Cardiac muscle cell (in vitro differentiated cells and primary cell): ENCODE data around the gene MBD5. TPM values are rescaled to one million over a fixed set of nuclear protein-coding genes. Genes with fewer than 3 reads are reported as not detected.

Source experiments
- DNase-seq, 2 donors: peaks; one replicate each; pipeline versions ENCODE4 v3.0.0 to v3.0.0-alpha.2; 2010 to 2017; ENCODE audit warnings: low read depth in 1 of 2, low spot score in 1 of 2
- H3K27ac ChIP-seq: fragments of 200-600 bp; sonication (generic); 2 replicates; pipeline ENCODE4 v1.5.1; 2016
- H3K27me3 ChIP-seq: fragments of 200-600 bp; sonication (generic); 2 replicates; pipeline ENCODE4 v1.6.0; 2016; ENCODE audit warnings: control low read depth
- H3K36me3 ChIP-seq: fragments of 200-600 bp; sonication (generic); 2 replicates; pipeline ENCODE4 v1.5.1; 2016; ENCODE audit warnings: control low read depth
- H3K4me1 ChIP-seq: fragments of 200-600 bp; sonication (generic); 2 replicates; pipeline ENCODE4 v1.8.1; 2017; ENCODE audit warnings: low read depth, mild to moderate bottlenecking, mixed run types
- H3K4me3 ChIP-seq: fragments of 200-600 bp; sonication (generic); 2 replicates; pipeline ENCODE4 v1.5.1; 2016; ENCODE audit warnings: mild to moderate bottlenecking
- H3K9me3 ChIP-seq: fragments of 200-600 bp; sonication (generic); 2 replicates; pipeline ENCODE4 v1.5.1; 2017; ENCODE audit warnings: low read depth, mild to moderate bottlenecking, control low read depth
- CTCF ChIP-seq: IDR thresholded peaks from 2 replicates; pipeline ENCODE4 v1.5.1; 2012; ENCODE audit warnings: low read depth, mild to moderate bottlenecking, low read length
- polyA plus RNA-seq: library from polyadenylated mRNA; unstranded; fragments of >200 nt; fragmentation: Nextera tagmentation; extraction: Ambion mirVana; gene quantifications from 2 replicates; pipeline ENCODE4 v1.2.1, GENCODE V29; 2016
- total RNA-seq: library from RNA; depleted of rRNA; stranded (reverse); fragments of >200 nt; gene quantifications from 2 replicates; pipeline ENCODE4 v1.2.3, GENCODE V29; 2016

Gene MBD5
- total and polyA plus RNA-seq, 2 experiments from 2014 or later, result 44.5 to 45.6 TPM

DNA sequence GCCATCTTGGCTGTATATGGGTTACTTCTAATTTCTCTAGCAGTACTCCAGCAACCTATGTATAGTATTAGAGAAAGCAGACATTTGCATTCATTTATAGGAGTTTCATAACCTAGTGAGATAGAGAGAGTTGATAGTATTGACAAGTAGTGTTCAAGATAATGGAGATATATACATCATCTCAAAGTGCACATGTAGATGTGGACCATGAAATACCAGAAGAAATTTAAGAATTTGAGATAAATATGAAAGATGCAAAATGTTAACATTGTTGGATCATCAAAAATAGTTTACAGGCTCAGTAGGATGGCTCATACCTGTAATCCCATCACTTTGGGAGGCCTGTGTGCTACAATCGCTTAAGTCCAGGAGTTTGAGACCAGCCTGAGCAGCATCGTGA, 243.0 kb downstream of the MBD5 start:
- Histone ChIP-seq H3K4me3 (no peak overlapping the region), H3K36me3 (no peaks in the 10 kb centered on the region), H3K9me3 (no peaks in the 10 kb centered on the region), H3K4me1 (no peaks in the 10 kb centered on the region), H3K27me3 (no peaks in the 10 kb centered on the region), H3K27ac (no peak overlapping the region)
- no peak for DNase-seq
- TF ChIP-seq CTCF, result no peak

DNA sequence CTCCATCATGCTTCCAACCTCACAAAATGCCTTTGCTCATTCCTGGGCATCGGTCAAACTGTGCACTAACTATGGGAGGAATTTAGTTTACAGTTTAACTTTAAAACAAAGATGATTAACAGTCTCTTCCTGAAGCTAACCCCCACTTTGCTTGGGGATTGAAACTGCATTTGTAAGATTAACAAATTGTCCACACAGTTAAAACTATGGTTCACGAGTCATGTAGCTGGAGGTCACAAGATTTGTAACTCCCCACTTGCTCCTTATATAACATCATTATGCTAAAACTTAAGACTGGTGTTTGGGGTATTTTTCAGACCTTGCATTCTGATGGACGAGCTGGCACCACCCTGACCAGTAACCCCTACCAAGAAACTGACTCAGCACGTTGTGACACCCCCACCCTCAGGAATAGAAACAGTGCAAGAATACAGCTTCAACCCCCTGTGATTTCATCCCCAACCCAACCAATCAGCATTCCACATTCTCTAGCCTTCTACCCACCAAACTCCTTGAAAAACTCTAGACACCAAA, 252.3 kb downstream of the MBD5 start:
- no peak for TF ChIP-seq CTCF
- no peak overlapping the region for H3K27ac ChIP-seq
- no peak for DNase-seq

DNA sequence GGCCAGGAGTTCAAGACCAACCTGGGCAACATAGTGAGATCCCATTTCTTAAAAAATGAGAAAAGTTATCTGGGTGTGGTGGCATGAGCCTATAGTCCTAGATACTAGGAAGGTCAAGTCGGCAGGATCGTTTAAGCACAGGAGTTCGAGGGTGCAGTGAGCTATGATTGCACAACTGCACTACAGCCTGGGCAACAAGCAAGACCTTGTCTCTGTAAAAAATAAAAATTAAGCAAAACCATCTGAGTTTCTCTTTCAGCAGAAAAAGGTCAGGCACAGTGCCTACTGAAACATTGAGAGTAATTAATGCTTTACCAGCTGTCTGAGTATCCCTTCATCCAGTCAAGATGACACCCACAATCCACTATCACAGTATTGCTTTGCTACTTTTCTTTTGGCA, 258.3 kb downstream of the MBD5 start:
- no peak for TF ChIP-seq CTCF
- no peak overlapping the region for H3K4me3 ChIP-seq
- H3K9me3 ChIP-seq, result no peaks in the 10 kb centered on the region
- H3K27ac ChIP-seq, result no peak overlapping the region
- no peaks in the 10 kb centered on the region for H3K36me3 ChIP-seq
- DNase-seq, result no peak
- H3K4me1 ChIP-seq, result no peaks in the 10 kb centered on the region
- no peaks in the 10 kb centered on the region for H3K27me3 ChIP-seq

More for the DNA sequence above, 252.3 kb downstream of the MBD5 start:
- H3K36me3 ChIP-seq, result no peaks in the 10 kb centered on the region
- H3K4me3 ChIP-seq, result no peak overlapping the region
- no peaks in the 10 kb centered on the region for H3K4me1 ChIP-seq
- H3K9me3 ChIP-seq, result no peaks in the 10 kb centered on the region
- no peaks in the 10 kb centered on the region for H3K27me3 ChIP-seq

DNA sequence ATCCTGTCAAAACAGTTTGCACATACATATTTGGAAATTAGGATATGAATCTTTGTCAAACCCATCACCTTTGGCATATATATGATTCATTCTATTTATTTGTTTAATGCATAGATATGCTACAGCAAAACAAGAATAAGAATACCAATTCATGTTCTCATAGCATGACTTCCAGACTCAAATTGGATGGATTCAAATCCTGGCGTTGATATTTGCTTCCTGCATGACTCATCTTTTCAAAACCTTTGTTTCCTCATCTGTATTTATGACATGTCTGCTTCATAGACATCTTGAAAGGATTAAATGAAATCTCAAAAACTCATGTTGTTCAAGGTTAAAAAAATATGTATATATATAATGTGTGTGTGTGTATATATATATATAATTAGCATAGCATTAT, 261.3 kb downstream of the MBD5 start:
- Histone ChIP-seq H3K4me3 (no peak overlapping the region), H3K27ac (no peak overlapping the region), H3K9me3 (no peaks in the 10 kb centered on the region)

DNA sequence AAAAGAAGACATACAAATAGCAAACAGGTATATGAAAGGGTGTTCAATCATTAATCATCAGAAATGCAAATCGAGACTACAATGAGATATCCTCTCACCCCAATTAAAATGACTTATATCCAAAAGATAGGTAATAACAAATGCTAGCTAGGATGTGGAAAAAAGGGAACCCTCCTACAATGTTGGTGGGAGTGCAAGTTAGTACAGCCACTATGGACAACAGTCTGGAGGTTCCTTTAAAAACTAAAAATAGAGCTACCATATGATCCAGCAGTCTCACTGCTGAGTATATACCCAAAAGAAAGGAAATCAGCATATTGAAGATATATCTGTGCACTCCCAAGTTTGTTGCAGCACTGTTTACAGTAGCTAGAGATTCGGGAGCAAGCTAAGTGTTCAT, 271.5 kb downstream of the MBD5 start:
- H3K4me3 ChIP-seq, result no peak overlapping the region
- no peak for DNase-seq
- no peak overlapping the region for H3K27ac ChIP-seq
- H3K9me3 ChIP-seq, result no peaks in the 10 kb centered on the region
- no peaks in the 10 kb centered on the region for H3K27me3 ChIP-seq
- no peaks in the 10 kb centered on the region for H3K36me3 ChIP-seq
- no peaks in the 10 kb centered on the region for H3K4me1 ChIP-seq
- no peak for TF ChIP-seq CTCF

More for the DNA sequence above, 261.3 kb downstream of the MBD5 start:
- DNase-seq, result peak in 1 of 2 donors; percentile 33
- H3K27me3 ChIP-seq, result no peaks in the 10 kb centered on the region
- no peak for TF ChIP-seq CTCF
- H3K4me1 ChIP-seq, result no peaks in the 10 kb centered on the region
- H3K36me3 ChIP-seq, result no peaks in the 10 kb centered on the region

DNA sequence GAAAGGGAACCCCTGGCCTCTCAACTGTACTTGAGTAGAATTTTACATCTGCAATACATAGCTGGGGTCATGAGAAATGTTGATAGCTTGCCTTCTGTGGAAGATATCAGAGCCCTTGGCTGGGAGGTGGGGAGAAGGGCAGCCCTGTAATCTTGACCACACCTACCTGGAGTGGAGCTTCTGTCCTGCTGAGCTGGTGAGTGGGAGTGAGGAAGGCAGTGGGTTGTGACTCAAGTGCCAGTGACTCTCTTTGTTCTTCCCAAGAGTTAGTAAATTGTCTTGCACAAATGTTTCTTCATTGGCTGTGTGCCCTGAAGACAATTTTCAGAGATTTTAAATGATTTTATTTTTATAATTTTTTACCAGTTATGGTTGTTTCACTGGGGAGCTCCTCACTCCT, 277.3 kb downstream of the MBD5 start:
- Histone ChIP-seq H3K27ac (no peak overlapping the region), H3K4me1 (peaks cover 5% of the 10 kb centered on the region), H3K9me3 (no peaks in the 10 kb centered on the region), H3K36me3 (no peaks in the 10 kb centered on the region), H3K27me3 (no peaks in the 10 kb centered on the region), H3K4me3 (no peak overlapping the region)
- DNase-seq, result peak in 1 of 2 donors; percentile 13
- no peak for TF ChIP-seq CTCF
